IMR-90 (cell line): ENCODE results near the gene BHLHA9. TPM values are rescaled to one million over a fixed set of nuclear protein-coding genes. Genes with fewer than 3 reads are reported as not detected.
A peak's percentile ranks its signal among the peaks of the same experiment; 100 is the strongest.

Source experiments
- ATAC-seq: fragments of 200-7000 bp; cut with Tn5 transposase; 2 replicates; pipeline ENCODE4 v1.9.1; 2020; ENCODE audit warnings: low read depth, mild to moderate bottlenecking, moderate library complexity
- BruUV-seq: library from RNA; stranded (reverse); fragments of 400-500 nt; replicated peaks from 2 replicates; lab custom pipeline; 2021; lab: Mats Ljungman, UMichigan
- CTCF ChIA-PET: fragments of 300-600 bp; formaldehyde crosslinking; extraction: SDS; loops from one replicate; lab custom pipeline; 2021; ENCODE audit warnings: antibody characterized with exemption; lab: Yijun Ruan, JAX
- POLR2A ChIA-PET: fragments of 300-600 bp; sonication (Branson Sonifier 250); formaldehyde crosslinking; loops from one replicate; lab custom pipeline; 2022; ENCODE audit warnings: antibody characterized with exemption; ENCODE audit not compliant: unreplicated experiment; lab: Charles Lee
- DNase-seq: peaks from one replicate; pipeline ENCODE4 v3.0.0; 2013
- H2AFZ ChIP-seq: replicated peaks from 2 replicates; pipeline ENCODE3; 2013; ENCODE audit warnings: low read length, mild to moderate bottlenecking; ENCODE audit not compliant: poor library complexity
- H2AK5ac ChIP-seq: 2 replicates; pipeline ENCODE4 v1.6.1; 2013; ENCODE audit warnings: low read depth, low read length, inconsistent platforms
- H2AK9ac ChIP-seq: replicated peaks from 2 replicates; pipeline ENCODE3; 2013; ENCODE audit warnings: mild to moderate bottlenecking, low read depth, low read length, moderate library complexity; ENCODE audit not compliant: poor library complexity
- H2BK120ac ChIP-seq: 2 replicates; pipeline ENCODE4 v1.6.1; 2013; ENCODE audit warnings: low read depth, low read length, inconsistent platforms
- H2BK15ac ChIP-seq: 3 replicates; pipeline ENCODE4 v1.6.1; 2013; ENCODE audit warnings: low read depth, low read length, inconsistent platforms
- H2BK20ac ChIP-seq: 2 replicates; pipeline ENCODE4 v1.6.1; 2013; ENCODE audit warnings: low read depth, mild to moderate bottlenecking, inconsistent platforms, low read length, moderate library complexity
- H2BK5ac ChIP-seq: 2 replicates; pipeline ENCODE4 v1.6.1; 2013; ENCODE audit warnings: mild to moderate bottlenecking, low read depth, low read length, inconsistent platforms; ENCODE audit not compliant: poor library complexity, severe bottlenecking
- H3K14ac ChIP-seq: replicated peaks from 2 replicates; pipeline ENCODE4 v1.6.1; 2013; ENCODE audit warnings: low read depth, low read length, inconsistent platforms
- H3K18ac ChIP-seq: 2 replicates; pipeline ENCODE4 v1.6.1; 2013; ENCODE audit warnings: low read depth, low read length, control low read depth
- H3K23ac ChIP-seq: 2 replicates; pipeline ENCODE4 v1.6.1; 2013; ENCODE audit warnings: low read depth, low read length, inconsistent platforms
- H3K27ac ChIP-seq: 2 replicates; pipeline ENCODE4 v1.5.1; 2013; ENCODE audit warnings: mild to moderate bottlenecking, control low read depth, low read length; ENCODE audit not compliant: insufficient read depth
- H3K27me3 ChIP-seq: 2 replicates; pipeline ENCODE4 v1.6.1; 2013; ENCODE audit warnings: low read length; ENCODE audit not compliant: control insufficient read depth, insufficient read depth
- H3K36me3 ChIP-seq: 2 replicates; pipeline ENCODE4 v1.6.1; 2013; ENCODE audit warnings: low read length, mixed read lengths; ENCODE audit not compliant: control insufficient read depth, insufficient read depth
- H3K4ac ChIP-seq: 2 replicates; pipeline ENCODE4 v1.6.1; 2013; ENCODE audit warnings: low read depth, low read length, inconsistent platforms
- H3K4me1 ChIP-seq: 2 replicates; pipeline ENCODE4 v1.6.1; 2013; ENCODE audit warnings: low read length, mixed read lengths; ENCODE audit not compliant: control insufficient read depth, insufficient read depth
- H3K4me2 ChIP-seq: 2 replicates; pipeline ENCODE4 v1.6.1; 2013; ENCODE audit warnings: low read depth, mild to moderate bottlenecking, control low read depth, low read length, moderate library complexity
- H3K4me3 ChIP-seq: 2 replicates; pipeline ENCODE4 v1.5.1; 2013; ENCODE audit warnings: low read depth, mild to moderate bottlenecking, control low read depth, low read length, moderate library complexity; ENCODE audit not compliant: insufficient read depth
- H3K56ac ChIP-seq: 2 replicates; pipeline ENCODE4 v1.6.1; 2013; ENCODE audit warnings: low read length, inconsistent platforms; ENCODE audit not compliant: insufficient read depth; ENCODE audit errors: extremely low read depth
- H3K79me1 ChIP-seq, 2 experiments: 2 replicates each; pipeline ENCODE4 v1.6.1; 2013; ENCODE audit warnings: low read length in 2 of 2, inconsistent platforms in 1 of 2, low read depth in 1 of 2
- H3K9ac ChIP-seq: 2 replicates; pipeline ENCODE4 v1.6.1; 2013; ENCODE audit warnings: low read depth, low read length, control low read depth
- H3K9me1 ChIP-seq: 2 replicates; pipeline ENCODE4 v1.6.1; 2013; ENCODE audit warnings: low read length, inconsistent platforms; ENCODE audit not compliant: insufficient read depth
- H3K9me3 ChIP-seq: 2 replicates; pipeline ENCODE4 v1.6.1; 2013; ENCODE audit warnings: low read length; ENCODE audit not compliant: control insufficient read depth, insufficient read depth
- H4K20me1 ChIP-seq: 2 replicates; pipeline ENCODE4 v1.6.1; 2013; ENCODE audit warnings: low read length, inconsistent platforms; ENCODE audit not compliant: insufficient read depth
- H4K5ac ChIP-seq: 2 replicates; pipeline ENCODE4 v1.6.1; 2013; ENCODE audit warnings: mild to moderate bottlenecking, low read depth, low read length, control low read depth
- H4K8ac ChIP-seq, 2 experiments: 2 replicates each; pipeline ENCODE4 v1.6.1; 2013; ENCODE audit warnings: low read depth in 2 of 2, low read length in 2 of 2, control low read depth in 1 of 2, inconsistent platforms in 1 of 2
- H4K91ac ChIP-seq: 2 replicates; pipeline ENCODE4 v1.6.1; 2013; ENCODE audit warnings: low read depth, low read length, inconsistent platforms; ENCODE audit not compliant: insufficient read depth
- BHLHE40 ChIP-seq: fragments of 150-350 bp; IDR thresholded peaks from 2 replicates; pipeline ENCODE4 v1.6.1; 2016; ENCODE audit warnings: mild to moderate bottlenecking, low read depth, low read length
- CEBPB ChIP-seq: IDR thresholded peaks from 2 replicates; pipeline ENCODE4 v1.6.1; 2012; ENCODE audit warnings: low read depth, low read length, improper control_type of control experiment
- CHD1 ChIP-seq: IDR thresholded peaks from 2 replicates; pipeline ENCODE4 v1.6.1; 2012; ENCODE audit warnings: low read depth, low read length, improper control_type of control experiment
- ELK1 ChIP-seq: fragments of 150-350 bp; IDR thresholded peaks from 2 replicates; pipeline ENCODE4 v1.6.1; 2016; ENCODE audit warnings: low read depth, mild to moderate bottlenecking, low read length, moderate library complexity, borderline replicate concordance
- FOS ChIP-seq: fragments of 150-350 bp; IDR thresholded peaks from 2 replicates; pipeline ENCODE4 v1.6.1; 2016; ENCODE audit warnings: low read depth, low read length
- MAFK ChIP-seq: IDR thresholded peaks from 2 replicates; pipeline ENCODE4 v1.6.1; 2012; ENCODE audit warnings: low read depth, low read length, improper control_type of control experiment
- MAZ ChIP-seq: IDR thresholded peaks from 2 replicates; pipeline ENCODE4 v1.6.1; 2012; ENCODE audit warnings: low read depth, mild to moderate bottlenecking, low read length, improper control_type of control experiment, moderate library complexity, borderline replicate concordance
- MXI1 ChIP-seq: IDR thresholded peaks from 2 replicates; pipeline ENCODE4 v1.6.1; 2012; ENCODE audit warnings: low read depth, mild to moderate bottlenecking, low read length, moderate library complexity, borderline replicate concordance
- NFE2L2 ChIP-seq: fragments of 150-350 bp; IDR thresholded peaks from 2 replicates; pipeline ENCODE4 v1.6.1; 2016; ENCODE audit warnings: low read depth, mild to moderate bottlenecking, low read length
- POLR2A ChIP-seq: IDR thresholded peaks from 2 replicates; pipeline ENCODE4 v1.6.1; 2012; ENCODE audit warnings: mild to moderate bottlenecking, low read depth, low read length
- RAD21 ChIP-seq: IDR thresholded peaks from 2 replicates; pipeline ENCODE4 v1.6.1; 2012; ENCODE audit warnings: low read length, improper control_type of control experiment
- RCOR1 ChIP-seq: IDR thresholded peaks from 2 replicates; pipeline ENCODE4 v1.6.1; 2012; ENCODE audit warnings: mild to moderate bottlenecking, low read length, improper control_type of control experiment; ENCODE audit not compliant: insufficient replicate concordance
- RFX5 ChIP-seq: IDR thresholded peaks from 2 replicates; pipeline ENCODE4 v1.8.0; 2012; ENCODE audit warnings: low read depth, mild to moderate bottlenecking, low read length, moderate library complexity
- SMC3 ChIP-seq: fragments of 150-350 bp; IDR thresholded peaks from 2 replicates; pipeline ENCODE4 v1.6.1; 2016; ENCODE audit warnings: low read depth, mild to moderate bottlenecking, antibody characterized with exemption, low read length, moderate library complexity
- USF2 ChIP-seq: fragments of 150-350 bp; IDR thresholded peaks from 2 replicates; pipeline ENCODE4 v1.6.1; 2017; ENCODE audit warnings: mild to moderate bottlenecking, antibody characterized with exemption, low read length, low read depth
- WGBS, 2 experiments: methylation state at CpG; one replicate each; pipeline versions ENCODE4 v1.1.5 to v1.1.7; 2013; ENCODE audit warnings: missing lambda C conversion rate in 2 of 2; ENCODE audit not compliant: insufficient read length in 1 of 2; ENCODE audit errors: extremely low coverage in 2 of 2; 5-methylcytosine and 5-hydroxymethylcytosine counted together
- dilution Hi-C: fragments of 300-500 bp; cut with HindIII; formaldehyde crosslinking; loops from one replicate; pipeline ENCODE4 v1.14.3; 2018; ENCODE audit warnings: low sequenced_read_pairs; ENCODE audit not compliant: unreplicated experiment
- in situ Hi-C: fragments of 300-500 bp; cut with MboI; formaldehyde crosslinking; loops from 3 replicates; pipeline ENCODE4 v1.14.3; 2019; ENCODE audit warnings: low sequenced_read_pairs, inconsistent platforms, mixed read lengths
- intact Hi-C: fragments of 100-400 bp; cut with micrococcal nuclease; formaldehyde crosslinking; loops from 2 replicates; pipeline ENCODE4 v1.10.0; 2022
- polyA plus RNA-seq, 3 experiments: library from polyadenylated mRNA; depleted of rRNA; stranded (reverse); fragments of >200 nt; gene quantifications; 2 replicates each; pipeline ENCODE4 v1.2.3, GENCODE V29; 2012; ENCODE audit warnings: low replicate concordance in 1 of 3
- total RNA-seq: library from RNA; depleted of rRNA; stranded (reverse); fragments of >200 nt; gene quantifications from 2 replicates; pipeline ENCODE4 v1.2.3, GENCODE V29; 2012

Gene BHLHA9
- total and polyA plus RNA-seq, 2 of the 4 experiments (the other 2 are of a cell fraction), result not detected

GRCh38 chr17:1232331-1232730 lies 37.9 kb upstream of the BHLHA9 start:
- no peak overlapping the region for H3K18ac ChIP-seq
- H2AK9ac ChIP-seq, result no peak overlapping the region
- dilution Hi-C loops (no loop called here), intact Hi-C loops (no loop called here), in situ Hi-C loops (no loop called here)
- H3K9me1 ChIP-seq, result no peaks in the 10 kb centered on the region
- no peak overlapping the region for H2BK20ac ChIP-seq
- H4K91ac ChIP-seq, result no peak overlapping the region
- peaks cover 6% of the 10 kb centered on the region; the same call in 1 of the 2 replicates for H4K20me1 ChIP-seq
- H3K23ac ChIP-seq, result no peak overlapping the region
- POLR2A ChIA-PET, result no interaction called here
- H3K27ac ChIP-seq, result no peak overlapping the region
- no peak overlapping the region for H3K14ac ChIP-seq
- TF ChIP-seq BHLHE40, result no peak
- TF ChIP-seq CEBPB, result no peak
- no peak for TF ChIP-seq CHD1
- no peak for TF ChIP-seq MAZ
- no peak for TF ChIP-seq FOS
- no peak for TF ChIP-seq ELK1
- no peak for TF ChIP-seq RFX5
- no peak for TF ChIP-seq NFE2L2
- no peak for TF ChIP-seq USF2
- TF ChIP-seq MXI1, result no peak
- no peak for TF ChIP-seq MAFK
- no peak for TF ChIP-seq SMC3
- TF ChIP-seq RCOR1, result no peak
- no peak for TF ChIP-seq RAD21
- TF ChIP-seq POLR2A, result no peak
- H3K4me2 ChIP-seq, result no peak overlapping the region
- no peak overlapping the region for H3K56ac ChIP-seq
- H3K9me3 ChIP-seq, result peaks cover 2% of the 10 kb centered on the region; the same call in 1 of the 2 replicates
- H4K5ac ChIP-seq, result no peak overlapping the region
- 84% methylated on average over 3 of the region's 8 CpGs; no CpG with 5 or more reads in 1 of the 2 experiments for WGBS, 2 experiments
- H3K79me1 ChIP-seq, result no peaks in the 10 kb centered on the region
- H2BK5ac ChIP-seq, result no peak overlapping the region
- ATAC-seq (no peak), DNase-seq (no peak)
- no peak overlapping the region for H2BK120ac ChIP-seq
- H2BK15ac ChIP-seq, result no peak overlapping the region
- H2AK5ac ChIP-seq, result peak overlapping the region; percentile 39; the same call in 1 of the 2 replicates
- no peak overlapping the region for H3K9ac ChIP-seq
- H4K8ac ChIP-seq, result no peak overlapping the region
- CTCF ChIA-PET, result no interaction called here
- H3K27me3 ChIP-seq, result peaks cover 39% of the 10 kb centered on the region
- peaks cover 4% of the 10 kb centered on the region for H3K4me1 ChIP-seq
- H2AFZ ChIP-seq, result peak overlapping the region; percentile 58
- no peak overlapping the region; the same call in 1 of the 2 replicates for H3K4ac ChIP-seq
- H3K36me3 ChIP-seq, result no peaks in the 10 kb centered on the region
- BruUV-seq, result no TSS peak
- H3K4me3 ChIP-seq, result no peak overlapping the region
